PC-9 (cell line): ENCODE measurements around the gene OCA2. TPM values are rescaled to one million over a fixed set of nuclear protein-coding genes. Genes with fewer than 3 reads are reported as not detected.

ENCODE experiments used
- BruUV-seq: library from RNA; stranded (reverse); fragments of 400-500 nt; replicated peaks from 2 replicates; lab custom pipeline; 2021; lab: Mats Ljungman, UMichigan
- CTCF ChIA-PET: fragments of 300-600 bp; sonication (Branson Sonifier 250); formaldehyde crosslinking; loops from one replicate; lab custom pipeline; 2022; ENCODE audit warnings: antibody characterized with exemption; lab: Charles Lee
- POLR2A ChIA-PET: fragments of 300-600 bp; sonication (Branson Sonifier 250); formaldehyde crosslinking; loops from one replicate; lab custom pipeline; 2022; ENCODE audit warnings: antibody characterized with exemption; ENCODE audit not compliant: unreplicated experiment; lab: Charles Lee
- DNase-seq, 2 experiments: peaks; one replicate each; pipeline versions ENCODE4 v3.0.0 to v3.0.0-alpha.2; 2015 to 2022; ENCODE audit warnings: mixed read lengths in 1 of 2
- H2AFZ ChIP-seq: fragments of 200-600 bp; sonication (generic); 2 replicates; pipeline ENCODE4 v1.8.1; 2017; ENCODE audit warnings: antibody characterized with exemption
- H3F3A ChIP-seq: fragments of 200-600 bp; sonication (generic); 2 replicates; pipeline ENCODE4 v1.8.1; 2017; ENCODE audit warnings: antibody characterized with exemption, mild to moderate bottlenecking, low read depth; ENCODE audit not compliant: insufficient read depth
- H3K27ac ChIP-seq: fragments of 200-600 bp; sonication (generic); 2 replicates; pipeline ENCODE4 v1.6.1; 2016; ENCODE audit warnings: mixed run types
- H3K27me3 ChIP-seq: fragments of 200-600 bp; sonication (generic); 2 replicates; pipeline ENCODE4 v1.6.1; 2016; ENCODE audit warnings: low read depth, mixed run types; ENCODE audit not compliant: insufficient read depth
- H3K36me3 ChIP-seq: fragments of 200-600 bp; sonication (generic); 2 replicates; pipeline ENCODE4 v1.6.1; 2016; ENCODE audit warnings: low read depth, mixed run types
- H3K4me1 ChIP-seq: fragments of 200-600 bp; sonication (generic); replicated peaks from 2 replicates; pipeline ENCODE4 v1.6.1; 2016; ENCODE audit warnings: mixed run types; ENCODE audit not compliant: insufficient read depth
- H3K4me2 ChIP-seq: fragments of 200-600 bp; sonication (generic); 2 replicates; pipeline ENCODE4 v1.6.1; 2017; ENCODE audit warnings: mixed run types
- H3K4me3 ChIP-seq: fragments of 200-600 bp; sonication (generic); 2 replicates; pipeline ENCODE4 v1.6.1; 2016; ENCODE audit warnings: mixed run types
- H3K79me2 ChIP-seq: fragments of 200-600 bp; sonication (generic); 2 replicates; pipeline ENCODE4 v1.6.1; 2017; ENCODE audit warnings: low read depth, mixed run types
- H3K9me2 ChIP-seq: fragments of 200-600 bp; sonication (generic); 2 replicates; pipeline ENCODE4 v1.8.1; 2017; ENCODE audit warnings: mild to moderate bottlenecking; ENCODE audit not compliant: insufficient read depth
- H3K9me3 ChIP-seq: fragments of 200-600 bp; sonication (generic); 2 replicates; pipeline ENCODE4 v1.8.1; 2016; ENCODE audit warnings: low read depth; ENCODE audit not compliant: insufficient read depth
- H4K20me1 ChIP-seq: fragments of 200-600 bp; sonication (generic); 2 replicates; pipeline ENCODE4 v1.8.1; 2017; ENCODE audit not compliant: insufficient read depth
- CTCF ChIP-seq: fragments of 200-600 bp; sonication (generic); conservative IDR thresholded peaks from 2 replicates; pipeline ENCODE4 v1.6.1; 2017; ENCODE audit warnings: mixed run types, antibody characterized with exemption, mild to moderate bottlenecking, moderate library complexity
- EZH2 ChIP-seq: fragments of 200-600 bp; sonication (generic); IDR thresholded peaks from 2 replicates; pipeline ENCODE4 v1.8.0; 2017; ENCODE audit warnings: antibody characterized with exemption, low read depth
- intact Hi-C: fragments of 100-400 bp; cut with micrococcal nuclease; formaldehyde crosslinking; loops from one replicate; pipeline ENCODE4 v1.10.0; 2022; ENCODE audit not compliant: unreplicated experiment
- total RNA-seq: library from RNA; stranded (reverse); gene quantifications from 2 replicates; pipeline ENCODE4 v1.2.3, GENCODE V29; 2021

Gene OCA2
- total RNA-seq, 1 experiment from 2014 or later: not detected

DNA sequence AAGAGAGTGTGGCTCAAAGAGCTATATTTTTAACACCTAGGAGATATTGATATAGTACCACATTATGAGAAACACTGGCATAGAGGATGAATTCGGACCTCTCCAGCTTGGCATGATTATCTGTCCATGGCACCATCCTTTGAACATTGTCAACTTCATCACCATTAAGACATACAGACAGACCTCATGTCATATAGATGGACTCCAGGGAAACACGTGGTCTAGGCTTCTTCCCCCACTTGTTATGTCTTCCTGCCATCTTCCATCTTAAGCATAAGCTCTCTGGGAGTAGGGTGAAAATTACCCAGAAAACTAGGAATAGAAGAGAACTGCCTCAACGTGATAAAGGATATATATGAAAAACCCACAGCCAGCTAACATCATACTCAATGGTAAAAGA is 51.8 kb downstream of the OCA2 start:
- no peak overlapping the region for H2AFZ ChIP-seq
- H3F3A ChIP-seq: no peaks in the 10 kb centered on the region
- no peaks in the 10 kb centered on the region for H3K79me2 ChIP-seq
- H4K20me1 ChIP-seq: no peaks in the 10 kb centered on the region
- H3K9me3 ChIP-seq: no peaks in the 10 kb centered on the region
- no peak overlapping the region for H3K4me2 ChIP-seq
- TF ChIP-seq CTCF (no peak), EZH2 (no peak)
- no TSS peak for BruUV-seq
- DNase-seq: no peak
- no peaks in the 10 kb centered on the region for H3K9me2 ChIP-seq
- H3K36me3 ChIP-seq: no peaks in the 10 kb centered on the region
- H3K27me3 ChIP-seq: 0 out of 2 replicates have a peak, but pooled peaks cover 3% of the 10 kb centered on the region
- CTCF ChIA-PET: no interaction called here
- H3K27ac ChIP-seq: no peak overlapping the region
- no peak overlapping the region for H3K4me3 ChIP-seq
- POLR2A ChIA-PET: no interaction called here
- H3K4me1 ChIP-seq: no peaks in the 10 kb centered on the region
- intact Hi-C loops: no loop called here

DNA sequence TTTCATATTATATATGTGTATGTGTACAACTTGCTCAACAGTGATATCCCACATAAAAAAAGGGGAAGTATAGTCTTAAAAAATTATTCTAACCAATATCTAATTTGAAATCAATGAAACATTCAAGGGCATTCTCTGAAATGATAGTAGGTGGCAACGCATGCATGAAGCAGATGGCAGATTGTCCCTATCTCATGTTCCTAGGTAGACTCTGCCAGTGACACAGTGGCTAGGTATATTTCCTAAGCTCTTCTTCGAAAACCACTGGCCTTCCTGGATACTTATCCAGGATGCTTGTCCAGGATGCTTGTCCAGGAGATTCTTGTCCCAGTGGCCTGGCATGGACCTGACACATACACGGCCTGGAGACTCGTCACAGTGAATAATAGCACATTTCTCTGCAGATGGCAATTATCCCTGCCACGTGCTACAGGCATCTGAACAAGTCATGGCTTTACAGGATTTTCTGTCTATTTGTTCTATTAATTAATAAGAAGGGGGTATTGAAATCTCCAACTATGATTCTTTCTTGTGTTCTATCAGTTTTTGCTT is 54.9 kb downstream of the OCA2 start:
- Histone ChIP-seq H3K27me3 (0 out of 2 replicates have a peak, but pooled peaks cover 3% of the 10 kb centered on the region), H3K4me3 (no peak overlapping the region), H3K27ac (no peak overlapping the region), H3K4me2 (no peak overlapping the region), H3K9me3 (no peaks in the 10 kb centered on the region), H4K20me1 (no peaks in the 10 kb centered on the region), H3K79me2 (no peaks in the 10 kb centered on the region), H3K4me1 (no peaks in the 10 kb centered on the region), H2AFZ (no peak overlapping the region), H3K36me3 (no peaks in the 10 kb centered on the region), H3K9me2 (no peaks in the 10 kb centered on the region), H3F3A (no peaks in the 10 kb centered on the region)
- no TSS peak for BruUV-seq
- intact Hi-C loops: no loop called here
- ChIA-PET POLR2A (no interaction called here), CTCF (no interaction called here)
- TF ChIP-seq CTCF: no peak
- no peak for TF ChIP-seq EZH2
- no peak for DNase-seq

DNA sequence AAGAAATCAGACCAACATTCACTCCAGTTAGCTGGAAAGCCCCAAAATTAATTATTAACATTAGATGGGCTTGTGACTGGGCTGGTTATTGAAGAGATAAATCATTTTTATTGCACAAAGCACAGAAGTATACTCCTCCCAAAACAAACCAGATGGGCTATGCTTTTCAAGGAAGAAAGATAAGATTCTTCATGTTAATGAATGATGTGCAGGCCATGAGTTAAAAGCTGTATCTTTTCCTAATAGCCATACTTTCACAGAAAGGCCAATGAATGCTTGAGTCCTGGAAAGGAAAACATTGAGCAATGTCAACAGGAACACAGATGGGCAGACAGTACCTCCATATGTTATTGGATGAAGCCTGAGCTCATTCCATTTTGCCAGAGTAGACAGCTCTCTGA is 55.4 kb downstream of the OCA2 start:
- no peaks in the 10 kb centered on the region for H3K9me3 ChIP-seq
- CTCF ChIA-PET: no interaction called here
- POLR2A ChIA-PET: no interaction called here
- H4K20me1 ChIP-seq: no peaks in the 10 kb centered on the region
- H3K4me2 ChIP-seq: no peak overlapping the region
- no peaks in the 10 kb centered on the region for H3K36me3 ChIP-seq
- no TSS peak for BruUV-seq
- no peak for DNase-seq
- H3K27me3 ChIP-seq: 0 out of 2 replicates have a peak, but pooled peaks cover 3% of the 10 kb centered on the region
- no peaks in the 10 kb centered on the region for H3K79me2 ChIP-seq
- no peak overlapping the region for H3K4me3 ChIP-seq
- TF ChIP-seq EZH2 (no peak), CTCF (no peak)
- no peaks in the 10 kb centered on the region for H3F3A ChIP-seq
- H3K4me1 ChIP-seq: no peaks in the 10 kb centered on the region
- H3K27ac ChIP-seq: no peak overlapping the region
- H2AFZ ChIP-seq: no peak overlapping the region
- H3K9me2 ChIP-seq: no peaks in the 10 kb centered on the region
- intact Hi-C loops: no loop called here
